PFSK-1 (cell line): Measurements from ENCODE around the gene SORBS2.

ENCODE experiments used
- POLR2AphosphoS5 ChIP-seq: IDR thresholded peaks from 2 replicates; pipeline ENCODE4 v1.6.1; 2012; ENCODE audit warnings: low read depth, mild to moderate bottlenecking, control low read depth, low read length, moderate library complexity
- TF ChIP-seq, protein P1 (sequence below), 2 experiments: IDR thresholded peaks; 2 replicates each; pipeline versions ENCODE4 v1.6.1 to v1.8.0; 2011 to 2012; ENCODE audit warnings: low read depth in 2 of 2, low read length in 2 of 2, control low read depth in 1 of 2, inconsistent platforms in 1 of 2, mild to moderate bottlenecking in 1 of 2, moderate library complexity in 1 of 2; ENCODE audit not compliant: insufficient read depth in 1 of 2

- TF ChIP-seq, protein P1, sequence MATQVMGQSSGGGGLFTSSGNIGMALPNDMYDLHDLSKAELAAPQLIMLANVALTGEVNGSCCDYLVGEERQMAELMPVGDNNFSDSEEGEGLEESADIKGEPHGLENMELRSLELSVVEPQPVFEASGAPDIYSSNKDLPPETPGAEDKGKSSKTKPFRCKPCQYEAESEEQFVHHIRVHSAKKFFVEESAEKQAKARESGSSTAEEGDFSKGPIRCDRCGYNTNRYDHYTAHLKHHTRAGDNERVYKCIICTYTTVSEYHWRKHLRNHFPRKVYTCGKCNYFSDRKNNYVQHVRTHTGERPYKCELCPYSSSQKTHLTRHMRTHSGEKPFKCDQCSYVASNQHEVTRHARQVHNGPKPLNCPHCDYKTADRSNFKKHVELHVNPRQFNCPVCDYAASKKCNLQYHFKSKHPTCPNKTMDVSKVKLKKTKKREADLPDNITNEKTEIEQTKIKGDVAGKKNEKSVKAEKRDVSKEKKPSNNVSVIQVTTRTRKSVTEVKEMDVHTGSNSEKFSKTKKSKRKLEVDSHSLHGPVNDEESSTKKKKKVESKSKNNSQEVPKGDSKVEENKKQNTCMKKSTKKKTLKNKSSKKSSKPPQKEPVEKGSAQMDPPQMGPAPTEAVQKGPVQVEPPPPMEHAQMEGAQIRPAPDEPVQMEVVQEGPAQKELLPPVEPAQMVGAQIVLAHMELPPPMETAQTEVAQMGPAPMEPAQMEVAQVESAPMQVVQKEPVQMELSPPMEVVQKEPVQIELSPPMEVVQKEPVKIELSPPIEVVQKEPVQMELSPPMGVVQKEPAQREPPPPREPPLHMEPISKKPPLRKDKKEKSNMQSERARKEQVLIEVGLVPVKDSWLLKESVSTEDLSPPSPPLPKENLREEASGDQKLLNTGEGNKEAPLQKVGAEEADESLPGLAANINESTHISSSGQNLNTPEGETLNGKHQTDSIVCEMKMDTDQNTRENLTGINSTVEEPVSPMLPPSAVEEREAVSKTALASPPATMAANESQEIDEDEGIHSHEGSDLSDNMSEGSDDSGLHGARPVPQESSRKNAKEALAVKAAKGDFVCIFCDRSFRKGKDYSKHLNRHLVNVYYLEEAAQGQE (IDR thresholded peaks at IDR 0.05; ENCODE audit: insufficient read depth in 1 of 2, low read depth in 2 of 2, low read length in 2 of 2) = no peak
- no peak for TF ChIP-seq POLR2AphosphoS5
Measured at GRCh38 chr4:185592438-185592837, 219.6 kb downstream of the SORBS2 start.
